Natural killer cell (primary cell): ENCODE results near the gene NFKBIB. TPM values are rescaled to one million over a fixed set of nuclear protein-coding genes. Genes with fewer than 3 reads are reported as not detected.
A peak's percentile ranks its signal among the peaks of the same experiment; 100 is the strongest.

Experiments
- ATAC-seq, 3 donors: fragments of 150-1000 bp in 2 of 3; fragments of 200-7000 bp in 1 of 3; cut with Tn5 transposase; 1 replicate in 1 of 3; 2 replicates in 2 of 3; pipeline ENCODE4 v1.10.0; 2021; ENCODE audit warnings: mild to moderate bottlenecking in 2 of 3, moderate library complexity in 2 of 3
- DNase-seq, 2 donors: peaks; one replicate each; pipeline versions ENCODE4 v3.0.0 to v3.0.0-alpha.2; 2013 to 2021; ENCODE audit warnings: mixed read lengths in 1 of 2
- H3K27ac ChIP-seq: one replicate; pipeline ENCODE4 v1.5.1; 2013; ENCODE audit warnings: mild to moderate bottlenecking, low read length
- H3K27me3 ChIP-seq: one replicate; pipeline ENCODE4 v1.6.1; 2013; ENCODE audit warnings: low read length; ENCODE audit not compliant: control insufficient read depth, insufficient read depth
- H3K36me3 ChIP-seq: one replicate; pipeline ENCODE4 v1.6.1; 2013; ENCODE audit warnings: low read length; ENCODE audit not compliant: control insufficient read depth, insufficient read depth
- H3K4me1 ChIP-seq: one replicate; pipeline ENCODE4 v1.6.1; 2013; ENCODE audit warnings: low read length; ENCODE audit not compliant: control insufficient read depth, insufficient read depth
- H3K4me3 ChIP-seq: one replicate; pipeline ENCODE4 v1.5.1; 2013; ENCODE audit warnings: low read length
- H3K9me3 ChIP-seq: one replicate; pipeline ENCODE4 v1.6.1; 2013; ENCODE audit warnings: low read length; ENCODE audit not compliant: control insufficient read depth, insufficient read depth
- H3K27ac Mint-ChIP-seq, 2 donors: one replicate each; pipeline ENCODE4 v1.8.0; 2022; ENCODE audit warnings: mild to moderate bottlenecking in 2 of 2, mixed read lengths in 2 of 2, moderate library complexity in 1 of 2
- H3K27me3 Mint-ChIP-seq, 2 donors: one replicate each; pipeline ENCODE4 v1.8.0; 2022; ENCODE audit warnings: low read depth in 2 of 2, mixed read lengths in 2 of 2
- H3K36me3 Mint-ChIP-seq: one replicate; pipeline ENCODE4 v1.8.0; 2022; ENCODE audit warnings: mixed read lengths
- H3K4me1 Mint-ChIP-seq, 2 donors: one replicate each; pipeline ENCODE4 v1.8.0; 2022; ENCODE audit warnings: mixed read lengths in 2 of 2
- H3K4me3 Mint-ChIP-seq: one replicate; pipeline ENCODE4 v1.8.0; 2022; ENCODE audit warnings: mild to moderate bottlenecking, moderate library complexity, mixed read lengths
- H3K9me3 Mint-ChIP-seq, 2 donors: one replicate each; pipeline ENCODE4 v1.8.0; 2022; ENCODE audit warnings: mixed read lengths in 2 of 2
- CTCF ChIP-seq: fragments of 200-600 bp; IDR thresholded peaks from one replicate; pipeline ENCODE4 v1.8.0; 2022; ENCODE audit warnings: antibody characterized with exemption
- WGBS: methylation state at CpG from one replicate; pipeline ENCODE4 v1.1.7; 2013; ENCODE audit warnings: missing lambda C conversion rate; ENCODE audit not compliant: insufficient coverage; 5-methylcytosine and 5-hydroxymethylcytosine counted together
- intact Hi-C: fragments of 100-400 bp; cut with micrococcal nuclease; formaldehyde crosslinking; loops from one replicate; pipeline ENCODE4 v1.14.2; 2022
- total RNA-seq, 4 donors: library from RNA; stranded (reverse); fragments of 120-200 nt in 1 of 4; gene quantifications; one replicate each; pipeline versions ENCODE4 v1.2.3 to v1.2.4, GENCODE V29; 2013 to 2022

The NFKBIB gene
- total RNA-seq, 3 donors from 2014 or later (not counting 1 experiment from before 2014, with no cell fraction given), result 78.0 to 125 (median 118) TPM

GRCh38 chr19:38915329-38916321 is 15.9 kb downstream of the NFKBIB start:
- Histone ChIP-seq H3K4me1 (peaks cover 4% of the 10 kb centered on the region), H3K36me3 (no peaks in the 10 kb centered on the region), H3K27me3 (no peaks in the 10 kb centered on the region), H3K4me3 (no peak overlapping the region), H3K9me3 (no peaks in the 10 kb centered on the region), H3K27ac (no peak overlapping the region)
- no peaks in the 10 kb centered on the region for H3K27me3 Mint-ChIP-seq
- no peaks in the 10 kb centered on the region for H3K9me3 Mint-ChIP-seq
- 96% methylated on average over 44 of the region's 44 CpGs for WGBS
- H3K27ac Mint-ChIP-seq, result peak overlapping the region in 1 of 2 donors; percentile 58
- ATAC-seq (no peak), DNase-seq (no peak)
- intact Hi-C loops, result no loop called here
- TF ChIP-seq CTCF, result no peak
- no peak overlapping the region for H3K4me3 Mint-ChIP-seq
- H3K36me3 Mint-ChIP-seq, result no peaks in the 10 kb centered on the region
- peaks cover 8 to 15% of the 10 kb centered on the region in 2 donors for H3K4me1 Mint-ChIP-seq

GRCh38 chr19:38917516-38917915 is 17.7 kb downstream of the NFKBIB start:
- no peak for TF ChIP-seq CTCF
- peaks cover 7 to 8% of the 10 kb centered on the region in 2 donors for H3K4me1 Mint-ChIP-seq
- ATAC-seq (no peak), DNase-seq (no peak)
- Histone ChIP-seq H3K27me3 (no peaks in the 10 kb centered on the region), H3K36me3 (peaks cover 3% of the 10 kb centered on the region), H3K9me3 (no peaks in the 10 kb centered on the region), H3K4me1 (peaks cover 4% of the 10 kb centered on the region), H3K4me3 (no peak overlapping the region), H3K27ac (no peak overlapping the region)
- no peak overlapping the region for H3K27ac Mint-ChIP-seq
- 92% methylated on average over 9 of the region's 9 CpGs for WGBS
- H3K36me3 Mint-ChIP-seq, result no peaks in the 10 kb centered on the region
- intact Hi-C loops, result no loop called here
- H3K27me3 Mint-ChIP-seq, result no peaks in the 10 kb centered on the region
- H3K4me3 Mint-ChIP-seq, result no peak overlapping the region
- H3K9me3 Mint-ChIP-seq, result no peaks in the 10 kb centered on the region

- no peaks in the 10 kb centered on the region for H3K27me3 ChIP-seq
- H3K4me1 ChIP-seq, result no peaks in the 10 kb centered on the region
- no peaks in the 10 kb centered on the region for H3K36me3 Mint-ChIP-seq
- no peak overlapping the region for H3K4me3 ChIP-seq
- ATAC-seq (no peak), DNase-seq (no peak)
- H3K36me3 ChIP-seq, result peaks cover 3% of the 10 kb centered on the region
- no peaks in the 10 kb centered on the region for H3K9me3 ChIP-seq
- no peak overlapping the region for H3K4me3 Mint-ChIP-seq
- peaks cover 3 to 4% of the 10 kb centered on the region in 2 donors for H3K4me1 Mint-ChIP-seq
- H3K27ac ChIP-seq, result no peak overlapping the region
- H3K27ac Mint-ChIP-seq, result no peak overlapping the region
- H3K27me3 Mint-ChIP-seq, result no peaks in the 10 kb centered on the region
- H3K9me3 Mint-ChIP-seq, result no peaks in the 10 kb centered on the region
- intact Hi-C loops, result no loop called here
- no peak for TF ChIP-seq CTCF
- 95% methylated on average over 13 of the region's 13 CpGs for WGBS
These were observed 18.2 kb downstream of the NFKBIB start for GRCh38 chr19:38917921-38918491.
